Astrocyte (in vitro differentiated cells and primary cell): ENCODE data around the gene CRY2. TPM values are rescaled to one million over a fixed set of nuclear protein-coding genes. Genes with fewer than 3 reads are reported as not detected.
A peak's percentile ranks its signal among the peaks of the same experiment; 100 is the strongest.

Experiments used
- DNase-seq: peaks from one replicate; pipeline ENCODE4 v3.0.0-alpha.2; 2010; ENCODE audit warnings: low read depth
- FAIRE-seq: peaks from 2 replicates; lab custom pipeline; 2011; peaks lifted over from hg19 to GRCh38; lab: Jason Lieb, UNC
- H2AFZ ChIP-seq: 2 replicates; pipeline ENCODE4 v1.6.0; 2012; ENCODE audit warnings: low read depth, low read length, inconsistent platforms
- H3K27ac ChIP-seq: 2 replicates; pipeline ENCODE4 v1.5.1; 2011; ENCODE audit warnings: low read depth, low read length, inconsistent platforms
- H3K27me3 ChIP-seq: 2 replicates; pipeline ENCODE4 v1.6.0; 2011; ENCODE audit warnings: low read length, inconsistent platforms; ENCODE audit not compliant: insufficient read depth
- H3K36me3 ChIP-seq: 2 replicates; pipeline ENCODE4 v1.5.1; 2011; ENCODE audit warnings: low read length, inconsistent platforms; ENCODE audit not compliant: insufficient read depth
- H3K4me1 ChIP-seq: 2 replicates; pipeline ENCODE4 v1.5.1; 2011; ENCODE audit warnings: low read length, inconsistent platforms; ENCODE audit not compliant: insufficient read depth
- H3K4me2 ChIP-seq: 2 replicates; pipeline ENCODE4 v1.6.0; 2012; ENCODE audit warnings: low read length, inconsistent platforms
- H3K4me3 ChIP-seq: 2 replicates; pipeline ENCODE4 v1.5.1; 2011; ENCODE audit warnings: low read depth, mild to moderate bottlenecking, low read length, inconsistent platforms; ENCODE audit not compliant: insufficient read depth
- H3K79me2 ChIP-seq: 2 replicates; pipeline ENCODE4 v1.6.0; 2012; ENCODE audit warnings: mild to moderate bottlenecking, low read length, inconsistent platforms; ENCODE audit not compliant: insufficient read depth
- H3K9ac ChIP-seq: 2 replicates; pipeline ENCODE4 v1.6.0; 2012; ENCODE audit warnings: mild to moderate bottlenecking, low read length, inconsistent platforms
- H3K9me3 ChIP-seq: 2 replicates; pipeline ENCODE4 v1.5.1; 2012; ENCODE audit warnings: low read depth, mild to moderate bottlenecking, low read length, inconsistent platforms; ENCODE audit not compliant: insufficient read depth
- H4K20me1 ChIP-seq: 2 replicates; pipeline ENCODE4 v1.6.0; 2012; ENCODE audit warnings: low read length, inconsistent platforms; ENCODE audit not compliant: insufficient read depth
- H3K27ac Mint-ChIP-seq: one replicate; pipeline ENCODE4 v1.8.0; 2021; ENCODE audit warnings: mild to moderate bottlenecking, mixed read lengths; ENCODE audit not compliant: unreplicated experiment
- H3K27me3 Mint-ChIP-seq: one replicate; pipeline ENCODE4 v1.8.0; 2021; ENCODE audit warnings: low read depth, mixed read lengths; ENCODE audit not compliant: unreplicated experiment
- H3K36me3 Mint-ChIP-seq: one replicate; pipeline ENCODE4 v1.8.0; 2021; ENCODE audit warnings: low read depth, mixed read lengths; ENCODE audit not compliant: unreplicated experiment
- H3K4me1 Mint-ChIP-seq: one replicate; pipeline ENCODE4 v1.8.0; 2021; ENCODE audit warnings: low read depth, mixed read lengths; ENCODE audit not compliant: unreplicated experiment
- H3K4me3 Mint-ChIP-seq: one replicate; pipeline ENCODE4 v1.8.0; 2021; ENCODE audit warnings: mild to moderate bottlenecking, moderate library complexity, mixed read lengths; ENCODE audit not compliant: unreplicated experiment
- H3K9me3 Mint-ChIP-seq: one replicate; pipeline ENCODE4 v1.8.0; 2021; ENCODE audit warnings: mild to moderate bottlenecking, mixed read lengths; ENCODE audit not compliant: unreplicated experiment
- CTCF ChIP-seq: IDR thresholded peaks from 2 replicates; pipeline ENCODE4 v1.5.1; 2011; ENCODE audit warnings: low read depth, mild to moderate bottlenecking, inconsistent platforms, low read length, moderate library complexity; ENCODE audit not compliant: insufficient read depth
- EZH2 ChIP-seq: IDR thresholded peaks from 2 replicates; pipeline ENCODE4 v1.6.1; 2012; ENCODE audit warnings: mild to moderate bottlenecking, low read length, inconsistent platforms; ENCODE audit not compliant: insufficient read depth
- total RNA-seq: library from RNA; stranded (reverse); gene quantifications from 2 replicates; pipeline ENCODE4 v1.2.1, GENCODE V29; 2021

CRY2 gene
- total RNA-seq, 1 donor from 2014 or later = 16.9 TPM

DNA sequence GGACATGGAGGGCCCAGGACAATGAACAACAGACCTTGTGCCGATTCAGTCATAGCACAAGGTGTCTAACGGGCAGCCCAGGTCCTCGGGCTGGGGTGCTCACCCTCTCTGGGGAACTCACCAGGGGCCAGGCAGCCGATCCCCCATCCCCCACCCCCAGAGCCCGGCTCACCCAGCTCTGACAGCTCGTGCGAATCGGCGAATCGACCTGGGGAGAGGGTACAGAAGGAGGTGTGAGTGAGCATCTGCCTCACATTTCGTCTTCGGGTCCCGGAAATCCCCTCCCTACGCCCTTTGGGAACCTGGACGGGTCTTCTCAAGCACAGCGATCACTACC is 70.0 kb downstream of the CRY2 start:
- Histone ChIP-seq H3K36me3 (peaks cover 7% of the 10 kb centered on the region), H3K79me2 (peaks cover 24% of the 10 kb centered on the region), H3K27ac (peak overlapping the region; percentile 81), H3K9ac (peak overlapping the region; percentile 97), H3K27me3 (peaks cover 12% of the 10 kb centered on the region), H2AFZ (peak overlapping the region; percentile 81), H3K4me2 (peak overlapping the region; percentile 98), H3K4me3 (peak overlapping the region; percentile 93), H3K9me3 (no peaks in the 10 kb centered on the region), H3K4me1 (peaks cover 6% of the 10 kb centered on the region), H4K20me1 (peaks cover 9% of the 10 kb centered on the region)
- peaks cover 11% of the 10 kb centered on the region for H3K4me1 Mint-ChIP-seq
- no peak for TF ChIP-seq EZH2
- no peak for TF ChIP-seq CTCF
- peak overlapping the region; percentile 91 for H3K4me3 Mint-ChIP-seq
- peaks cover 4% of the 10 kb centered on the region for H3K36me3 Mint-ChIP-seq
- DNase-seq (no peak), FAIRE-seq (no peak)
- H3K9me3 Mint-ChIP-seq = no peaks in the 10 kb centered on the region
- H3K27ac Mint-ChIP-seq = peak overlapping the region; percentile 92
- peaks cover 12% of the 10 kb centered on the region for H3K27me3 Mint-ChIP-seq

DNA sequence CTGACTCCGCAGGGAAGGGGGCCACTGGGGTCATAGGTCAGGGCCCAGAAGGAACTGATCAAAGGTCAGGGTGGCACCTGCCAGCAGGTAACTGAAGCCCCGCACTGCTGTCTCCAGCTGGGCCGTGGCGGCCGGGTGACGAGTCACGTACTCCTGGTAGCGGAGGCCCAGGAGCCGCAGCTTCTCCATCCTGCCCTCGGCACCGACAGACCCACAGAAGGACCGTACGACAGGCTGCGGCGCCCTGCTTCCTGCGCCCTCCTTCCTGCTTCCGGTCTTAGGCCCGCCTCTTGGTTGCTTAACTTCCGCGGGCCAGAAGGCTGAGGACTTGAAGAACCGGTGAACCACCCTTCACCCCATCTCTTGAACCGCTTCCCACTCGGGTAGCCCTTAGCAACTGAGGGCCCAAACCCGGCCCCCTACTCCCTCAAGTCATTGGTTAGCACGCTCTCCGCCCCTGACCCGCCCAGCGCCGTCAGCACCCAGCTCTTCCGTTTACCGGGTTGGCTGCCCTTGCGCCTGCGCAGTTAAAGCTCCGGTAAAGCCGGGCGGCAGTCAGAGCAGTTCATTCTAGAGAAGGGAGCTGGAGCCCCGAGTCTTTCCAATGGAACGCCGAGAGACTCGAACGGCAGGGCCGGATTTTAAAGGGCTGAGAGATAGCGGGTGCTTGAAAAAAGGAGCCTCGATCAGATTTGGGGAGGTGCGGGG is 70.5 kb downstream of the CRY2 start, which contains the start of gene PEX16:
TSS of gene PEX16 (minus strand) at position 255 of the 708 bp plus-strand sequence. CDS start at position 189, 66 bp downstream.
- Histone ChIP-seq H3K79me2 (peaks cover 24% of the 10 kb centered on the region), H2AFZ (peak within 1 kb of the TSS; percentile 86), H3K36me3 (peaks cover 7% of the 10 kb centered on the region), H3K27me3 (peaks cover 16% of the 10 kb centered on the region), H3K4me3 (peak within 1 kb of the TSS; percentile 93), H3K9me3 (no peaks in the 10 kb centered on the region), H4K20me1 (peaks cover 9% of the 10 kb centered on the region), H3K4me2 (peak within 1 kb of the TSS; percentile 98), H3K9ac (peak within 1 kb of the TSS; percentile 97), H3K4me1 (peaks cover 6% of the 10 kb centered on the region), H3K27ac (peak within 1 kb of the TSS; percentile 81)
- H3K9me3 Mint-ChIP-seq = no peaks in the 10 kb centered on the region
- FAIRE-seq (no peak), DNase-seq (peak; percentile 99)
- no peak for TF ChIP-seq EZH2
- no peak for TF ChIP-seq CTCF
- peak within 1 kb of the TSS; percentile 92 for H3K27ac Mint-ChIP-seq
- H3K36me3 Mint-ChIP-seq = peaks cover 4% of the 10 kb centered on the region
- H3K4me3 Mint-ChIP-seq = peak within 1 kb of the TSS; percentile 91
- H3K27me3 Mint-ChIP-seq = peaks cover 12% of the 10 kb centered on the region
- peaks cover 11% of the 10 kb centered on the region for H3K4me1 Mint-ChIP-seq
